CD4-positive, alpha-beta T cell treated with Interleukin-2 at 100 ng/mL for 4 hours (primary cell): ENCODE data around the gene WDR88.
"Not testable (repeated sequence)": the region's sequence is repeated elsewhere in the genome, so short reads cannot be mapped to it uniquely, and the experiment has no call there.

Source experiments
- DNase-seq: peaks from one replicate; pipeline ENCODE4 v3.0.0-alpha.2; 2020; ENCODE audit warnings: low spot score

The WDR88 gene, protein sequence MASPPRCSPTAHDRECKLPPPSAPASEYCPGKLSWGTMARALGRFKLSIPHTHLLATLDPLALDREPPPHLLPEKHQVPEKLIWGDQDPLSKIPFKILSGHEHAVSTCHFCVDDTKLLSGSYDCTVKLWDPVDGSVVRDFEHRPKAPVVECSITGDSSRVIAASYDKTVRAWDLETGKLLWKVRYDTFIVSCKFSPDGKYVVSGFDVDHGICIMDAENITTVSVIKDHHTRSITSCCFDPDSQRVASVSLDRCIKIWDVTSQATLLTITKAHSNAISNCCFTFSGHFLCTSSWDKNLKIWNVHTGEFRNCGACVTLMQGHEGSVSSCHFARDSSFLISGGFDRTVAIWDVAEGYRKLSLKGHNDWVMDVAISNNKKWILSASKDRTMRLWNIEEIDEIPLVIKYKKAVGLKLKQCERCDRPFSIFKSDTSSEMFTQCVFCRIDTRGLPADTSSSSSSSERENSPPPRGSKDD

GRCh38 chr19:33132021-33132420, at the start of gene WDR88:
Gene WDR88, plus strand, starts transcription at chr19:33132114. Its CDS starts 56 bp downstream, at chr19:33132170.
- DNase-seq: no peak

- no peak for DNase-seq
Measured at GRCh38 chr19:33085570-33086128, 46.3 kb upstream of the WDR88 start.

GRCh38 chr19:33086955-33087354, 45.0 kb upstream of the WDR88 start:
- no peak for DNase-seq

DNA sequence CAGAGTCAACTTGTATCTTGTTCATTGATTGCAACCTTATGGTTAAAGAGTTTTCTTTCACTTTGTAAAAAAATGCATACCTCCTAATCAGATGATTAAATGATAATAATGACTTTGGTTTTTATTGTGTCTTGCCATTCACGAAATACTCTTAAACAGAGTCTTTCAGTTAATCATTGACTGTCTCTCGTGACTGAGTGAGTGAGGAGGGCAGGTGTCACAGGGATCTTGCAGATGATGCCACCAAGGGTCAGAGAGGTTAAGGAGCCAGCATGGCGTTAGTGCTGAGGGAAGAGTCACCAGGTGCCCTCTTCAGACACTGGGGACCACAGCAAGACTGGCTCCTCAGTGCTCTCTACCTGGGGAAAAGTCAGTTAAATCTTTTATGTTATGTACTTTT, 42.9 kb upstream of the WDR88 start:
- no peak for DNase-seq

DNA sequence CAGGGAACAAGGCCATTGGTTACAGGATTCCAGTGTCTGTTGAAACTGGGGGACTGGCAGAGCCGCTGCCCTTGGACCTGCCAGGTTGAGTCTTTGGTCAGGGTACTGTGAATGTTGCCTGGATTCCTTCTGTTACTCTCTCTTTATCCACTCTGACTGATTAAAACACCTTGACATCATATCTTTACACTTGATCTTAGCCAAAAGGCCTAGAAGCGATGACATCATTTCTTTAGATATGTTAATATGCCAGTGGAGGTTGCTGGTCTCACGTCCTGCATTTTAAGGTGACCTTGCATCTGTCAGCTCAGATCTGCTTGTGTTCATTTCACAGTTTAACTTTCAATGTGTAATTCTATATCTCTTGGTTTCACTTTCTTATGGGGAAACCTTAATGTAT, 41.7 kb upstream of the WDR88 start:
- DNase-seq: no peak

GRCh38 chr19:33093420-33094210, 38.3 kb upstream of the WDR88 start:
- no peak for DNase-seq

GRCh38 chr19:33094436-33095067, 37.4 kb upstream of the WDR88 start:
- DNase-seq: no peak

GRCh38 chr19:33096005-33096404, 35.9 kb upstream of the WDR88 start:
- no peak for DNase-seq

DNA sequence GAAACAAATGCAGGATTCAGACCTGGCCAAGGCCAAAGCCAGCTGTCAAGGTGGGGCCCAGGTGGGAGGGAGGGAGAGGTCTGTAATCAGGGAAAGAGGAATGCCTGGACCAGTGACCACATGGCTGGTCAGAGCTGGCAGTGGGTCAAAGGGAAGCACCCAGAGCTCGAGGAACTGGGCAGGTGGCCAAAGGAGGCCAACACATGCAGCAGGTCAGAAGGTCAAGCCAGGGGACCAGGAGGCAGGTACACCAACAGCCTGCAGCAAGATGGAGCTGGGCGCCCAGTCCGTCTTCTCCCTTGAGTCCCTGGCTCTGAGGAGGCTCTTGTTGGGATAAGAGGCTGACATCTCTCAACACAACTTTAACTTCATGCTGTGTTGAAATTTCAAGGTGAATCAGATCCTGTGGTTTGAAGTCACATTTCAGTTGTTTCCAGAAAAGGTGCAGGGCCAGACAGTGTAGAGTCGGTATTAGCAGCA, 33.8 kb upstream of the WDR88 start:
- no peak for DNase-seq

DNA sequence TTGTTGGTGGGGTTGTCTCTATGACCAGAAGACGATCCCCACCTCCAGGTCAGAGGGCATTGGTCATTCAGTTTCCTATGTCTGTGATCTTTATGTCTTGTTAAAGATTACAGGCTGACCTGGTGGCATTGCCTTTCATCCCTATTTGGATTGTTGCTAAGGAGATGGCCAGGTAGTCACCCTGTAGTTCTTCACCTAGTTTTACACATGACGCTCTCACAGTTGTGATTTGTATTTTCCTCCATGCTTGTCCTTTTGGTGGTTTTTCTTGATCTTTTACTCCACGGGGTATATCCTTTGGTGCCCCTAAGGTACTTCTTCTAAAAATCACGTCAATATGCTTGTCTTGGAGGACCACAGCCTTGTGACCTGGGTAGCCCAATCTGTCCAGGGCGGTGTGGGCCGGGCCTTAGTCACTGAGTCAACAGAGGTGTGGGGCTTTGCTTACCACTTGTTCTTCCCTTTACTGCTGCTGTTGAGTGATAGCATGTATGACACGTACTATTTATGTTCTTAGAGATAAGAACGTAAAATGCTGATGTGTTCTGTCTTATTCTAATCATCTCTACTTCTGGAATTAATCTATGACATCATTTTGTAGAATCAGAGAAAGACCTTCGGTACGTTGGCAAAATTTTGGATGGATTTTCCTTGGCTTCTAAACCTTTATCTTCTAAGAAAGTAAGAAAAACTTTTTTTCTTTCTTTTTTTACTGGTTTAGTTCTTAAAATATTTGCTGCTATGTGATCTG, 30.8 kb upstream of the WDR88 start:
- DNase-seq: no peak

- DNase-seq: no peak
Measured at GRCh38 chr19:33102893-33103292, 29.0 kb upstream of the WDR88 start.

GRCh38 chr19:33108161-33108560, 23.8 kb upstream of the WDR88 start:
- no peak for DNase-seq

GRCh38 chr19:33110137-33110910, 21.6 kb upstream of the WDR88 start:
- DNase-seq: no peak

- no peak for DNase-seq
Measured at GRCh38 chr19:33111587-33111986, 20.3 kb upstream of the WDR88 start.

- DNase-seq: no peak
Measured at GRCh38 chr19:33114312-33114711, 17.6 kb upstream of the WDR88 start.

DNA sequence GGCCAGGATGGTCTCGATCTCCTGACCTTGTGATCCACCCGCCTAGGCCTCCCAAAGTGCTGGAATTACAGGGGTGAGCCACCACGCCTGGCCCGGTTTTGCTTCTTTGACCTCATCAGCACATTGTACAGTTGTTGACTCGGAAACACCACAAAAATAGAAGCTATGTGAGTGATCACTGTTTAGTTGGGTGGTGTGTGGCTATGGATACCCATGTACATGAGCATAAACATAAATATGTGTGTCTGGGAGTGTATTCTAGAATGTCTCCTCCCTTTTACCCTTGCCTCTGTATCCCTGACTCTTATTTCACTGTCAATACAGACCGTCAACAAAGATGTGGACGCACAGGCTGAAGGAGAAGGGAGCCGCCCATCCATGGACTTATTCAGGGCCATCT, 14.4 kb upstream of the WDR88 start:
- DNase-seq: no peak

DNA sequence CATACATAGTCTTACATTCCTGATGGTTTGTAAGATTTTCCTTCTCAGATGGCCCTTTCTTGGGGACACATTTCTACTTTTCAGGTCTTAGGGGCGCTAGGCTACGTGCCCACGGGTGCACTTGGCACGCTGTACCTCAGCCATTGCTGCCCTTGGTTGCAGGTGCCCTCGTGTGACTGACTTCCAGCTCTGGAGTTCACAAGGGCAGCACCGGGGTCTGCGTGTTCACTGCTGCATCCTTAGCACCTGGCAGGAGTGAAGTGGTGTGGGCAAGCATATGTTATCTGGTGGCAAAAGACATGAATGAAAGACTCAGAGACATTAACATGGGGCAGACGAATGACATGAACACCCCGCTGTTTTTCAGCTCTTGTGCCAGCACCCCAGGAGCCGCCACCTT, 13.3 kb upstream of the WDR88 start:
- DNase-seq: no peak

DNA sequence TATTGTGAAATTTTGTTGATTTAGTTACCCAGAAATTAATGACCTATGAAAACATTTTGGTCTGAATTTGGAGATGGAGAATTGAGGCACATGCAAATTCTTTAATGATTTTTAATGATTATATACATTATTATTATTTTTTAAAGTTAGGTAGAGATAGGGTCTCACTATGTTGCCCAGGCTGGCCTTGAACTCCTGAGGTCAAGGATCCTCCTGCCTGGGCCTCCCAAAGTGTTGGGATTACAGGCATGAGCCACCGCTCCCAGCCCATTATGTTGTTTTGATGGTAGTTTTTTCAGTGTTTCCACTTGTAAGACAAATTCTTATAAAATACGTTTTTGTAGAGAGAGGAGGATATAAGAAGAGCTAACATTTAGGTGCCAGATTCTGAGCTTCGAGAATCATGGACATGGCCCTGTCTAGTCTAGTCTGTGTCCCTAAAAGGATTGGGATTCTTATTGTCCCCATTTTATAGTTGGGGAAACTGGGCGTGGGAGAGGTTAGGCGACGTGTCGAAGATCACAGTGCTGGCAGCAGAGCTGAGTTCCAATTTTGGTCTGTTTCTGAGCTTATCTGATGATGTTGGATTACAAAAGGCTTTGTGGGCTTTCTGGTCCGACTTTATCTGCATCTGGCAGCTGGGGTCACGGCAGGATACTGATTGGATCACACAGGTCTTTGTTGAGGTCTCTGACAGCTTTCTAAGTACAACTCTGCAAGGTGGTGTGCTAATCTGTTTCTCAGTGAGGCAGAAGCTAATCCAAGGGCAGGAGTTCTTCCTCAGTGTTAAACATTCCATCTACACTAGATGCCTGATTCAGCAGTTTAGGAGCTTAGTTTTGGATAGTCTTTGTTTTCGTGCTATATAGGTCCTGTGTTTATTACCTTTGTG, 7.5 kb upstream of the WDR88 start:
- DNase-seq: no peak

GRCh38 chr19:33125929-33126388, 6.0 kb upstream of the WDR88 start:
- peak; percentile 63 for DNase-seq

- DNase-seq: not testable (repeated sequence)
Measured at GRCh38 chr19:33126712-33127111, 5.2 kb upstream of the WDR88 start.
